ENCODE data around the gene AGO3. TPM values are rescaled to one million over a fixed set of nuclear protein-coding genes. Genes with fewer than 3 reads are reported as not detected.

Gene AGO3
- total and polyA plus RNA-seq, 2 experiments from 2014 or later: 10.7 to 30.3 TPM

DNA sequence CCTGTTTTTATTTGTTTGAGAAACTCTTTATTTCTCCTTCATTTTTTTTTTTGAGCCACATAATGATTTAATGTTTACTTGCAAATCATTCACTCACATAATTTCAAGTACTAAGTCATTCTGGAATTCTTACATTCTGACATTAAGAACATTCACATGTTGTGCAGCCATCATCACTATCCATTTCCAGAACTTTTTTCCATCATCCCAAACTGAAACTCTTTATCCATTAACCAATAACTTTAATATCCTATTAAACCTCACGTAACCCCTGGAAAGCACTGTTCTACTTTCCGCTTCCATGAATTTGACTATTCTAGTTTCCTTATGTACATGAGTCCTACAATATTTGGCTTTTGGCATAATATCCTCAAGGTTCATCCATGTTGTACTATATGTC, 100.5 kb downstream of the AGO3 start:
- Histone ChIP-seq H3K36me3 (peaks cover 21% of the 10 kb centered on the region), H3K4me3 (no peak overlapping the region)
- TF ChIP-seq, protein P1, sequence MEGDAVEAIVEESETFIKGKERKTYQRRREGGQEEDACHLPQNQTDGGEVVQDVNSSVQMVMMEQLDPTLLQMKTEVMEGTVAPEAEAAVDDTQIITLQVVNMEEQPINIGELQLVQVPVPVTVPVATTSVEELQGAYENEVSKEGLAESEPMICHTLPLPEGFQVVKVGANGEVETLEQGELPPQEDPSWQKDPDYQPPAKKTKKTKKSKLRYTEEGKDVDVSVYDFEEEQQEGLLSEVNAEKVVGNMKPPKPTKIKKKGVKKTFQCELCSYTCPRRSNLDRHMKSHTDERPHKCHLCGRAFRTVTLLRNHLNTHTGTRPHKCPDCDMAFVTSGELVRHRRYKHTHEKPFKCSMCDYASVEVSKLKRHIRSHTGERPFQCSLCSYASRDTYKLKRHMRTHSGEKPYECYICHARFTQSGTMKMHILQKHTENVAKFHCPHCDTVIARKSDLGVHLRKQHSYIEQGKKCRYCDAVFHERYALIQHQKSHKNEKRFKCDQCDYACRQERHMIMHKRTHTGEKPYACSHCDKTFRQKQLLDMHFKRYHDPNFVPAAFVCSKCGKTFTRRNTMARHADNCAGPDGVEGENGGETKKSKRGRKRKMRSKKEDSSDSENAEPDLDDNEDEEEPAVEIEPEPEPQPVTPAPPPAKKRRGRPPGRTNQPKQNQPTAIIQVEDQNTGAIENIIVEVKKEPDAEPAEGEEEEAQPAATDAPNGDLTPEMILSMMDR (IDR thresholded peaks at IDR 0.05; ENCODE audit: low read depth, low read length): no peak

DNA sequence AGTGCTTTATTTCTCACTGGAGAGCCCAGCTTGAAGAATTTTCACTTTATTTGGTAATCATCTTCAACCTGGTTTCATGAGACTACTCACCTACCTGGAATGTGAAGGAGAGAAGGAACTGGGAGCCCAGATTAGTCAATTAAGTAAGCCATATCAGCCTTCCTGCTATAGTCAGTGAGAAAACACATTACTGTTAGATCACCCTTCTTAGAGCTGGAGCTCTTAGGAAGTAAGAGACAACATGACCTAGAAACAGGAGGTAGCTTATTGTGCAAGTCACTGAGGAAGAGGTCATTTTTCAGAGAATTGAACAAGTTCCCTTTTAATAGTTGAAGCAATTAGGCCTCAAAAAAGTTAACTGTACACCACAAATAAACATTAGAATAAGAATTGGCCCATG, 103.8 kb downstream of the AGO3 start:
- DNase-seq (ENCODE audit: low read depth in 1 of 2, low spot score in 1 of 2): peak in 1 of 2 donors; percentile 48
- Histone ChIP-seq H3K27ac (no peak overlapping the region), H3K4me3 (no peak overlapping the region), H3K4me1 (ENCODE audit: low read depth) (no peaks in the 10 kb centered on the region), H3K27me3 (no peaks in the 10 kb centered on the region), H3K9me3 (ENCODE audit: low read depth) (no peaks in the 10 kb centered on the region), H3K36me3 (peaks cover 18% of the 10 kb centered on the region)
- TF ChIP-seq, protein P1 (IDR thresholded peaks at IDR 0.05; ENCODE audit: low read depth, low read length): no peak

More for the DNA sequence above, 100.5 kb downstream of the AGO3 start:
- no peaks in the 10 kb centered on the region for H3K4me1 ChIP-seq (ENCODE audit: low read depth)
- no peak overlapping the region for H3K27ac ChIP-seq
- no peaks in the 10 kb centered on the region for H3K27me3 ChIP-seq
- DNase-seq (ENCODE audit: low read depth in 1 of 2, low spot score in 1 of 2): no peak
- no peaks in the 10 kb centered on the region for H3K9me3 ChIP-seq (ENCODE audit: low read depth)

DNA sequence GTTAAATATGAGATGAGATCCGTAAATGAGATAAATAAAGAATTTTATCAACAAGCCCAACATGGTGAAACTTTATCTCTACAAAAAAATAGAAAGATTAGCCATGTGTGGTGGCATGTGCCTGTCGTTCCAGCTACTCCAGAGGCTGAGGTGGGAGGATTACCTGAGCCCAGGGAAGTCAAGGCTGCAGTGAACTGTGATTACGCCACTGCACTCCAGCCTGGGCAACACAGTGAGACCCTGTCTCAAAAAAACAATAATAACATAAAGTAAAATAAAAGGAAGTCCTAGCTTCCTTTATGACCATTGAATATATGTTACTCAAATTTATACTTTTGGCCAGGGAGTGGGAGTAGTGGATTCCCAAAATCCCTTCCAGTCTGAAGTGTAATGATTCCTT, 104.2 kb downstream of the AGO3 start:
- Histone ChIP-seq H3K36me3 (peaks cover 23% of the 10 kb centered on the region), H3K4me1 (ENCODE audit: low read depth) (no peaks in the 10 kb centered on the region), H3K27me3 (no peaks in the 10 kb centered on the region), H3K4me3 (no peak overlapping the region), H3K27ac (no peak overlapping the region), H3K9me3 (ENCODE audit: low read depth) (no peaks in the 10 kb centered on the region)
- DNase-seq (ENCODE audit: low read depth in 1 of 2, low spot score in 1 of 2): no peak
- TF ChIP-seq, protein P1 (IDR thresholded peaks at IDR 0.05; ENCODE audit: low read depth, low read length): no peak

DNA sequence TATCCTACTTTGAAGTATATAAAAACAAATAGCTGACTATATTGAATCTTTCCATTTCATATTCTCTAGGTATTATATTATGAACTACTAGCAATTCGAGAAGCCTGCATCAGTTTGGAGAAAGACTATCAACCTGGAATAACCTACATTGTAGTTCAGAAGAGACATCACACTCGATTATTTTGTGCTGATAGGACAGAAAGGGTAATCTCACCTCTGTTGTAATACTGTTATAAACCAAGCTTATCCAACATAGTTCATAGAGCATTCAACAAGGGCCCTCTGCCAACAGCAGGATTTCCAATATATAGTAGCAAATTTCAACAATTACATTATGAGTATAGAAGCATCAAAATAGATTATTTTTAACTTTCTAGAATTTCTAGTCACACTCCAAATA, 109.3 kb downstream of the AGO3 start:
- Histone ChIP-seq H3K36me3 (peaks cover 32% of the 10 kb centered on the region), H3K27me3 (no peaks in the 10 kb centered on the region), H3K9me3 (ENCODE audit: low read depth) (no peaks in the 10 kb centered on the region), H3K4me1 (ENCODE audit: low read depth) (no peaks in the 10 kb centered on the region), H3K4me3 (no peak overlapping the region), H3K27ac (no peak overlapping the region)
- no peak for DNase-seq (ENCODE audit: low read depth in 1 of 2, low spot score in 1 of 2)
- TF ChIP-seq, protein P1 (IDR thresholded peaks at IDR 0.05; ENCODE audit: low read depth, low read length): no peak

DNA sequence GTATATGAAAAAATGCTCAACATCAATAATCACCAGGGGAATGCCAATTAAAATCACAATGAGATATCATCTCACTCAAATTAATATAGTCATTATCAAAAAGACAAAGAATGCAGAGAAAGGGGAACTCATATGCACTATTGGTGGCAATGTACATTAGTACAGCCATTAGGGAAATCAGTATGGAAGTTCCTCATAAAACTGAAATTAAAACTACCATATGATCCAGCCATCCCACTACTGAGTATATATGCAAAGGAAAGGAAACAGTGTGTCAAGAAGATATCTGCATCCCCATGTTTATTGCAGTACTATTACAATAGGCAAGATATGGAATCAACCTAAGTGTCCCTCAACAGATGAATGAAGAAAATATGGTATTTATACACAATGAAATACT, 120.9 kb downstream of the AGO3 start:
- no peak for DNase-seq (ENCODE audit: low read depth in 1 of 2, low spot score in 1 of 2)
- H3K4me3 ChIP-seq: no peak overlapping the region
- H3K27me3 ChIP-seq: no peaks in the 10 kb centered on the region
- no peaks in the 10 kb centered on the region for H3K9me3 ChIP-seq (ENCODE audit: low read depth)
- TF ChIP-seq, protein P1 (IDR thresholded peaks at IDR 0.05; ENCODE audit: low read depth, low read length): no peak
- H3K4me1 ChIP-seq (ENCODE audit: low read depth): no peaks in the 10 kb centered on the region
- peaks cover 17% of the 10 kb centered on the region for H3K36me3 ChIP-seq
- H3K27ac ChIP-seq: no peak overlapping the region

DNA sequence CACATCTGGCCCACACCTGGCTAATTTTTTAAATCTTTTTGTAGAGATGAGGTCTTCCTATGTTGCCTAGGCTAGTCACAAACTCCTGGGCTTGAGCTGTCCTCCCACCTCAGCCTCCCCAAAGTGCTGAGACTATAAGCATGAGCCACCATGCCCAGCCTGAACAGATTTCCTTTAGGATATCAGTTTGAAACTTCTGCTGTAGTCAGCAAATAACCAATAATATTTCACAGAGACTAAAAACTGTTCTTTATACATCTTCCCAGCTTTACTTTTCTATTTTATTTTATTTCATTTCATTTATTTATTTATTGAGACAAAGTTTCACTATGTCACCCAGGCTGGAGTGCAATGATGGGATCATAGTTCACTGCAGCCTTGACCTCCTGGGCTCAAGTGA, 123.1 kb downstream of the AGO3 start:
- no peak overlapping the region for H3K4me3 ChIP-seq
- TF ChIP-seq, protein P1 (IDR thresholded peaks at IDR 0.05; ENCODE audit: low read depth, low read length): no peak
- H3K27me3 ChIP-seq: no peaks in the 10 kb centered on the region
- H3K9me3 ChIP-seq (ENCODE audit: low read depth): no peaks in the 10 kb centered on the region
- no peak for DNase-seq (ENCODE audit: low read depth in 1 of 2, low spot score in 1 of 2)
- no peak overlapping the region for H3K27ac ChIP-seq
- H3K36me3 ChIP-seq: peaks cover 14% of the 10 kb centered on the region
- H3K4me1 ChIP-seq (ENCODE audit: low read depth): no peaks in the 10 kb centered on the region
